Measurements from ENCODE around the gene CDHR2. TPM values are rescaled to one million over a fixed set of nuclear protein-coding genes. Genes with fewer than 3 reads are reported as not detected.
"Not testable (repeated sequence)": the region's sequence is repeated elsewhere in the genome, so short reads cannot be mapped to it uniquely, and the experiment has no call there.

Gene CDHR2
- total and polyA plus RNA-seq, 2 experiments from 2014 or later: 0.59 to 0.60 TPM

DNA sequence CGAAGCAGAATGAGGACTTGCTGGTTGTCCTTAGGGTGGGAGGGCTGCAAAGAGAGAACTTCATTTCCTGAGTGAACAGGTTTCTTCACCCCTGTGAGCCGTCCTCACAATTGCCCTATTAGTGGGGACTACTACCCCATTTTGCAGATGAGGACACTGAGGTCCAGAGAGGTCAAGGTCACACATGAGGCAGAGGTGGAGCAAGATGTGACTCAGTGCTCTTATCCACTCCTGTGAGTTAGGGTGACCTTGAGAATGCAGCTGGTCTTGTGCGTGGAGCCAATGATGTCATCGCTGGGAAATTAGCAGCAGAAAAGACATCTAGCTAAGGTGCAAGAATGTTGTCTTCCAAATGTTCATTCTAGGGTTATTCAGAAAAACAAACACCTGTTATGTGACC lies 33.9 kb downstream of the CDHR2 start:
- no peak for DNase-seq (ENCODE audit: low read depth in 1 of 2, low spot score in 1 of 2)
- TF ChIP-seq, protein P1, sequence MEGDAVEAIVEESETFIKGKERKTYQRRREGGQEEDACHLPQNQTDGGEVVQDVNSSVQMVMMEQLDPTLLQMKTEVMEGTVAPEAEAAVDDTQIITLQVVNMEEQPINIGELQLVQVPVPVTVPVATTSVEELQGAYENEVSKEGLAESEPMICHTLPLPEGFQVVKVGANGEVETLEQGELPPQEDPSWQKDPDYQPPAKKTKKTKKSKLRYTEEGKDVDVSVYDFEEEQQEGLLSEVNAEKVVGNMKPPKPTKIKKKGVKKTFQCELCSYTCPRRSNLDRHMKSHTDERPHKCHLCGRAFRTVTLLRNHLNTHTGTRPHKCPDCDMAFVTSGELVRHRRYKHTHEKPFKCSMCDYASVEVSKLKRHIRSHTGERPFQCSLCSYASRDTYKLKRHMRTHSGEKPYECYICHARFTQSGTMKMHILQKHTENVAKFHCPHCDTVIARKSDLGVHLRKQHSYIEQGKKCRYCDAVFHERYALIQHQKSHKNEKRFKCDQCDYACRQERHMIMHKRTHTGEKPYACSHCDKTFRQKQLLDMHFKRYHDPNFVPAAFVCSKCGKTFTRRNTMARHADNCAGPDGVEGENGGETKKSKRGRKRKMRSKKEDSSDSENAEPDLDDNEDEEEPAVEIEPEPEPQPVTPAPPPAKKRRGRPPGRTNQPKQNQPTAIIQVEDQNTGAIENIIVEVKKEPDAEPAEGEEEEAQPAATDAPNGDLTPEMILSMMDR (IDR thresholded peaks at IDR 0.05; ENCODE audit: low read depth, low read length): no peak
- Histone ChIP-seq H3K4me1 (ENCODE audit: low read depth) (no peaks in the 10 kb centered on the region), H3K36me3 (no peaks in the 10 kb centered on the region), H3K27me3 (no peaks in the 10 kb centered on the region), H3K4me3 (no peak overlapping the region), H3K9me3 (ENCODE audit: low read depth) (peaks cover 2% of the 10 kb centered on the region), H3K27ac (no peak overlapping the region)

DNA sequence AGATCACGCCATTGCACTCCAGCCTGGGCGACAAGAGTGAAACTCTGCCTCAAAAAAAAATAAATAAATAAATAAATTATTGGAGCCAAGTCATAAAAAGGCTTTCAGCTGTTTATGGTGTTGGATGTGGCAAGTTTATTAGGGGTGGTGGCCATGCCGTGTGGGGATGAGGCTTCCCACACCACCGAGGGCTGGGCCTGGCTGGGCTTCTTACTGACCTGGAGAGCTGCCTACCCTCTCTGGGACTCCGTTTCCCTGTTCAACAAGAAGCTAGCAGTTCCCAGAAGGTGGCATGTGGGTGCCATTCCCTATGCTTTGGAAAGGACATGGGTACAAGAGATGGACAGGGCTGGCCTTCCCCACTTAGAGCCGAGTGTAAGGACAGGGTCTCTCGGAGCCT lies 38.3 kb downstream of the CDHR2 start:
- H3K27ac ChIP-seq: no peak overlapping the region
- H3K27me3 ChIP-seq: no peaks in the 10 kb centered on the region
- no peaks in the 10 kb centered on the region for H3K36me3 ChIP-seq
- peaks cover 2% of the 10 kb centered on the region for H3K9me3 ChIP-seq (ENCODE audit: low read depth)
- H3K4me1 ChIP-seq (ENCODE audit: low read depth): no peaks in the 10 kb centered on the region
- no peak for DNase-seq (ENCODE audit: low read depth in 1 of 2, low spot score in 1 of 2)
- H3K4me3 ChIP-seq: no peak overlapping the region
- TF ChIP-seq, protein P1 (IDR thresholded peaks at IDR 0.05; ENCODE audit: low read depth, low read length): no peak

DNA sequence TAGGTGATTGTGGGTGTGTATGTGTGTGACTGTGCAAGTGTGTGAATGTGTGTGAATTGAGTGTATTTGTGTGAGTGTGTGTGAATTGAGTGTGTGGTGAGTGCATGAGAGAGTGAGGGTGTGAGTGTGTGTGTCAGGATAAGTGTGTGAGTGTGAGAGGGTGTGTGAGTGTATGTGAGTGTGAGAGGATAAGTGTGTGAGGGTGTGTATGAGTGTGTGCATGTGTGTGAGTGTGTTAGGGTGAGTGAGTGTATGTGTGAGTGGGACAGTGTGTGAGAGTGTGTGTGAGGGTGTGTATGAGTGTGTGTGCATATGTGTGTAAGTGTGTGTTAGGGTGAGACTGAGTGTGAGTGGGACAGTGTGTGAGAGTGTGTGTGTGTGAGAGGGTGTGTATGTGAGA lies 39.2 kb downstream of the CDHR2 start:
- H3K9me3 ChIP-seq (ENCODE audit: low read depth): peaks cover 2% of the 10 kb centered on the region
- H3K4me1 ChIP-seq (ENCODE audit: low read depth): no peaks in the 10 kb centered on the region
- TF ChIP-seq, protein P1 (IDR thresholded peaks at IDR 0.05; ENCODE audit: low read depth, low read length): no peak
- no peaks in the 10 kb centered on the region for H3K27me3 ChIP-seq
- no peak overlapping the region for H3K27ac ChIP-seq
- H3K36me3 ChIP-seq: no peaks in the 10 kb centered on the region
- H3K4me3 ChIP-seq: no peak overlapping the region
- no peak for DNase-seq (ENCODE audit: low read depth in 1 of 2, low spot score in 1 of 2)

DNA sequence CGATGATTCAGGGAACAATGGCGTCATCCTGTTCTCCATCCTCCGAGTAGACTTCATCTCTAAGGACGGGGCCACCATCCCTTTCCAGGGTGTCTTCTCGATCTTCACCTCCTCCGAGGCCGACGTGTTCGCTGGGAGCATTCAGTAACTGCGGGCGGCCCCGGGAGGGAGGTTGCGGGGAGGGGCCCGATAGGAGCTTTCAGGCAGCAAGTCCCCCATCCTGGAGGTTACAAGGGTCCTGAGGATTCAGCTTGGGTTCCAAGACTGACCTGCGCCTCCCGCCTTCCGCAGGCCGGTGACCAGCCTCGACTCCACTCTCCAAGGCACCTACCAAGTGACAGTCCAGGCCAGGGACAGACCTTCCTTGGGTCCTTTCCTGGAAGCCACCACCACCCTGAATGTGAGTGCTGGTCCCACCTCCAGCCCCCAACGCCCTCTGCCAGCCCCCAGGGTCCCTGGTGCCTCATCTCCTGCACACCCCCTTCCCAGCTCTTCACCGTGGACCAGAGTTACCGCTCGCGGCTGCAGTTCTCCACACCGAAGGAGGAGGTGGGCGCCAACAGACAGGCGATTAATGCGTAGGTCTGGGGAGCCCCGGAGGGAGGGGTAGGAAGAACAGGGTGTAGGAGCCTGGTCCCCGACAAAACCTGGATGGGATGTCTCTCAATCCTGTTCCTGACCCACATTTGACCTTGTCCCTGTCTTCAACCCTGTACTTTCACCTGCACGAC lies 40.1 kb downstream of the CDHR2 start:
- DNase-seq (ENCODE audit: low read depth in 1 of 2, low spot score in 1 of 2): no peak
- TF ChIP-seq, protein P1 (IDR thresholded peaks at IDR 0.05; ENCODE audit: low read depth, low read length): no peak
- Histone ChIP-seq H3K36me3 (no peaks in the 10 kb centered on the region), H3K27ac (no peak overlapping the region), H3K27me3 (no peaks in the 10 kb centered on the region), H3K4me3 (no peak overlapping the region), H3K4me1 (ENCODE audit: low read depth) (no peaks in the 10 kb centered on the region), H3K9me3 (ENCODE audit: low read depth) (peaks cover 2% of the 10 kb centered on the region)

DNA sequence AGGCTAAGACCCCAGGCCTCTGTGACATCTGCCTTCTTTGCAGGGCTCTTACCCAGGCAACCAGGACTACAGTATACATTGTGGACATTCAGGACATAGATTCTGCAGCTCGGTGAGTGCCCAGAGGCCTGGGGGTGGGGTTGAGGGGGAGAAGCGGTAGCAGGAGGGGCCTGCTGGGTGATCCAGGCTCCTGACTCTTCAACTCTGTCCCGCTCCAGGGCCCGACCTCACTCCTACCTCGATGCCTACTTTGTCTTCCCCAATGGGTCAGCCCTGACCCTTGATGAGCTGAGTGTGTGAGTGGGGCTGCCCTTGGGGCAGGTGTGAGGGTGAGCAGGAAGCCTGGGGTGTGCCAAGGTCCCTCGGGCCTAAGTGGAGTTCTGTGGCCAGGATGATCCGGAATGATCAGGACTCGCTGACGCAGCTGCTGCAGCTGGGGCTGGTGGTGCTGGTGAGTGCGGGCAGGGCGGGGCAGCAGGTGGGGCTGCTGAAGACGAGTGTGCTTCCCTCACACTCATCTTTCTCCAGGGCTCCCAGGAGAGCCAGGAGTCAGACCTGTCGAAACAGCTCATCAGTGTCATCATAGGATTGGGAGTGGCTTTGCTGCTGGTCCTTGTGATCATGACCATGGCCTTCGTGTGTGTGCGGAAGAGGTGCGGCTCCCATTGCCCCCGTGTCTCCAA lies 41.0 kb downstream of the CDHR2 start:
- Histone ChIP-seq H3K4me3 (no peak overlapping the region), H3K9me3 (ENCODE audit: low read depth) (peaks cover 2% of the 10 kb centered on the region), H3K36me3 (no peaks in the 10 kb centered on the region), H3K27me3 (no peaks in the 10 kb centered on the region), H3K4me1 (ENCODE audit: low read depth) (no peaks in the 10 kb centered on the region), H3K27ac (no peak overlapping the region)
- DNase-seq (ENCODE audit: low read depth in 1 of 2, low spot score in 1 of 2): no peak
- TF ChIP-seq, protein P1 (IDR thresholded peaks at IDR 0.05; ENCODE audit: low read depth, low read length): no peak

DNA sequence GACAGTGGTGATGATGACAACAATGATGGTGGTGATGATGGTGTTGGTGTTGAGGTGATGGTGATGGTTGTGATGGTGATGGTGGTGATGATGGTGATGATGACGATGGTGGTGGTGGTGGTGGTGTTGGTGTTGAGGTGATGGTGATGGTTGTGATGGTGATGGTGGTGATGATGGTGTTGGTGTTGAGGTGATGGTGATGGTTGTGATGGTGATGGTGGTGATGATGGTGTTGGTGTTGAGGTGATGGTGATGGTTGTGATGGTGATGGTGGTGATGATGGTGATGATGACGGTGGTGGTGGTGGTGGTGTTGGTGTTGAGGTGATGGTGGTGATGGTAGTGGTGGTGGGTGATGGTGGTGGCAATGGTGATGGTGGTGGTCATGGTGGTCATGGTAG lies 42.5 kb downstream of the CDHR2 start:
- not testable (repeated sequence) for H3K36me3 ChIP-seq; DNase-seq (ENCODE audit: low read depth in 1 of 2, low spot score in 1 of 2); H3K27ac ChIP-seq; H3K27me3 ChIP-seq; H3K4me1 ChIP-seq (ENCODE audit: low read depth); H3K9me3 ChIP-seq (ENCODE audit: low read depth); H3K4me3 ChIP-seq
